IMR-90 (cell line): Measurements from ENCODE around the gene MYOZ3. TPM values are rescaled to one million over a fixed set of nuclear protein-coding genes. Genes with fewer than 3 reads are reported as not detected.

ENCODE experiments used
- ATAC-seq: fragments of 200-7000 bp; cut with Tn5 transposase; 2 replicates; pipeline ENCODE4 v1.9.1; 2020; ENCODE audit warnings: low read depth, mild to moderate bottlenecking, moderate library complexity
- BruUV-seq: library from RNA; stranded (reverse); fragments of 400-500 nt; replicated peaks from 2 replicates; lab custom pipeline; 2021; lab: Mats Ljungman, UMichigan
- CTCF ChIA-PET: fragments of 300-600 bp; formaldehyde crosslinking; extraction: SDS; loops from one replicate; lab custom pipeline; 2021; ENCODE audit warnings: antibody characterized with exemption; lab: Yijun Ruan, JAX
- POLR2A ChIA-PET: fragments of 300-600 bp; sonication (Branson Sonifier 250); formaldehyde crosslinking; loops from one replicate; lab custom pipeline; 2022; ENCODE audit warnings: antibody characterized with exemption; ENCODE audit not compliant: unreplicated experiment; lab: Charles Lee
- DNase-seq: peaks from one replicate; pipeline ENCODE4 v3.0.0; 2013
- H2AFZ ChIP-seq: replicated peaks from 2 replicates; pipeline ENCODE3; 2013; ENCODE audit warnings: low read length, mild to moderate bottlenecking; ENCODE audit not compliant: poor library complexity
- H2AK5ac ChIP-seq: 2 replicates; pipeline ENCODE4 v1.6.1; 2013; ENCODE audit warnings: low read depth, low read length, inconsistent platforms
- H2AK9ac ChIP-seq: replicated peaks from 2 replicates; pipeline ENCODE3; 2013; ENCODE audit warnings: mild to moderate bottlenecking, low read depth, low read length, moderate library complexity; ENCODE audit not compliant: poor library complexity
- H2BK120ac ChIP-seq: 2 replicates; pipeline ENCODE4 v1.6.1; 2013; ENCODE audit warnings: low read depth, low read length, inconsistent platforms
- H2BK15ac ChIP-seq: 3 replicates; pipeline ENCODE4 v1.6.1; 2013; ENCODE audit warnings: low read depth, low read length, inconsistent platforms
- H2BK20ac ChIP-seq: 2 replicates; pipeline ENCODE4 v1.6.1; 2013; ENCODE audit warnings: low read depth, mild to moderate bottlenecking, inconsistent platforms, low read length, moderate library complexity
- H2BK5ac ChIP-seq: 2 replicates; pipeline ENCODE4 v1.6.1; 2013; ENCODE audit warnings: mild to moderate bottlenecking, low read depth, low read length, inconsistent platforms; ENCODE audit not compliant: poor library complexity, severe bottlenecking
- H3K14ac ChIP-seq: replicated peaks from 2 replicates; pipeline ENCODE4 v1.6.1; 2013; ENCODE audit warnings: low read depth, low read length, inconsistent platforms
- H3K18ac ChIP-seq: 2 replicates; pipeline ENCODE4 v1.6.1; 2013; ENCODE audit warnings: low read depth, low read length, control low read depth
- H3K23ac ChIP-seq: 2 replicates; pipeline ENCODE4 v1.6.1; 2013; ENCODE audit warnings: low read depth, low read length, inconsistent platforms
- H3K27ac ChIP-seq: 2 replicates; pipeline ENCODE4 v1.5.1; 2013; ENCODE audit warnings: mild to moderate bottlenecking, control low read depth, low read length; ENCODE audit not compliant: insufficient read depth
- H3K27me3 ChIP-seq: 2 replicates; pipeline ENCODE4 v1.6.1; 2013; ENCODE audit warnings: low read length; ENCODE audit not compliant: control insufficient read depth, insufficient read depth
- H3K36me3 ChIP-seq: 2 replicates; pipeline ENCODE4 v1.6.1; 2013; ENCODE audit warnings: low read length, mixed read lengths; ENCODE audit not compliant: control insufficient read depth, insufficient read depth
- H3K4ac ChIP-seq: 2 replicates; pipeline ENCODE4 v1.6.1; 2013; ENCODE audit warnings: low read depth, low read length, inconsistent platforms
- H3K4me1 ChIP-seq: 2 replicates; pipeline ENCODE4 v1.6.1; 2013; ENCODE audit warnings: low read length, mixed read lengths; ENCODE audit not compliant: control insufficient read depth, insufficient read depth
- H3K4me2 ChIP-seq: 2 replicates; pipeline ENCODE4 v1.6.1; 2013; ENCODE audit warnings: low read depth, mild to moderate bottlenecking, control low read depth, low read length, moderate library complexity
- H3K4me3 ChIP-seq: 2 replicates; pipeline ENCODE4 v1.5.1; 2013; ENCODE audit warnings: low read depth, mild to moderate bottlenecking, control low read depth, low read length, moderate library complexity; ENCODE audit not compliant: insufficient read depth
- H3K56ac ChIP-seq: 2 replicates; pipeline ENCODE4 v1.6.1; 2013; ENCODE audit warnings: low read length, inconsistent platforms; ENCODE audit not compliant: insufficient read depth; ENCODE audit errors: extremely low read depth
- H3K79me1 ChIP-seq, 2 experiments: 2 replicates each; pipeline ENCODE4 v1.6.1; 2013; ENCODE audit warnings: low read length in 2 of 2, inconsistent platforms in 1 of 2, low read depth in 1 of 2
- H3K9ac ChIP-seq: 2 replicates; pipeline ENCODE4 v1.6.1; 2013; ENCODE audit warnings: low read depth, low read length, control low read depth
- H3K9me1 ChIP-seq: 2 replicates; pipeline ENCODE4 v1.6.1; 2013; ENCODE audit warnings: low read length, inconsistent platforms; ENCODE audit not compliant: insufficient read depth
- H3K9me3 ChIP-seq: 2 replicates; pipeline ENCODE4 v1.6.1; 2013; ENCODE audit warnings: low read length; ENCODE audit not compliant: control insufficient read depth, insufficient read depth
- H4K20me1 ChIP-seq: 2 replicates; pipeline ENCODE4 v1.6.1; 2013; ENCODE audit warnings: low read length, inconsistent platforms; ENCODE audit not compliant: insufficient read depth
- H4K5ac ChIP-seq: 2 replicates; pipeline ENCODE4 v1.6.1; 2013; ENCODE audit warnings: mild to moderate bottlenecking, low read depth, low read length, control low read depth
- H4K8ac ChIP-seq, 2 experiments: 2 replicates each; pipeline ENCODE4 v1.6.1; 2013; ENCODE audit warnings: low read depth in 2 of 2, low read length in 2 of 2, control low read depth in 1 of 2, inconsistent platforms in 1 of 2
- H4K91ac ChIP-seq: 2 replicates; pipeline ENCODE4 v1.6.1; 2013; ENCODE audit warnings: low read depth, low read length, inconsistent platforms; ENCODE audit not compliant: insufficient read depth
- CEBPB ChIP-seq: IDR thresholded peaks from 2 replicates; pipeline ENCODE4 v1.6.1; 2012; ENCODE audit warnings: low read depth, low read length, improper control_type of control experiment
- MXI1 ChIP-seq: IDR thresholded peaks from 2 replicates; pipeline ENCODE4 v1.6.1; 2012; ENCODE audit warnings: low read depth, mild to moderate bottlenecking, low read length, moderate library complexity, borderline replicate concordance
- WGBS, 2 experiments: methylation state at CpG; one replicate each; pipeline versions ENCODE4 v1.1.5 to v1.1.7; 2013; ENCODE audit warnings: missing lambda C conversion rate in 2 of 2; ENCODE audit not compliant: insufficient read length in 1 of 2; ENCODE audit errors: extremely low coverage in 2 of 2; 5-methylcytosine and 5-hydroxymethylcytosine counted together
- dilution Hi-C: fragments of 300-500 bp; cut with HindIII; formaldehyde crosslinking; loops from one replicate; pipeline ENCODE4 v1.14.3; 2018; ENCODE audit warnings: low sequenced_read_pairs; ENCODE audit not compliant: unreplicated experiment
- in situ Hi-C: fragments of 300-500 bp; cut with MboI; formaldehyde crosslinking; loops from 3 replicates; pipeline ENCODE4 v1.14.3; 2019; ENCODE audit warnings: low sequenced_read_pairs, inconsistent platforms, mixed read lengths
- intact Hi-C: fragments of 100-400 bp; cut with micrococcal nuclease; formaldehyde crosslinking; loops from 2 replicates; pipeline ENCODE4 v1.10.0; 2022
- polyA plus RNA-seq, 3 experiments: library from polyadenylated mRNA; depleted of rRNA; stranded (reverse); fragments of >200 nt; gene quantifications; 2 replicates each; pipeline ENCODE4 v1.2.3, GENCODE V29; 2012; ENCODE audit warnings: low replicate concordance in 1 of 3
- total RNA-seq: library from RNA; depleted of rRNA; stranded (reverse); fragments of >200 nt; gene quantifications from 2 replicates; pipeline ENCODE4 v1.2.3, GENCODE V29; 2012

The MYOZ3 gene
- total and polyA plus RNA-seq, 2 of the 4 experiments (the other 2 are of a cell fraction): under 0.01 to 0.24 TPM

DNA sequence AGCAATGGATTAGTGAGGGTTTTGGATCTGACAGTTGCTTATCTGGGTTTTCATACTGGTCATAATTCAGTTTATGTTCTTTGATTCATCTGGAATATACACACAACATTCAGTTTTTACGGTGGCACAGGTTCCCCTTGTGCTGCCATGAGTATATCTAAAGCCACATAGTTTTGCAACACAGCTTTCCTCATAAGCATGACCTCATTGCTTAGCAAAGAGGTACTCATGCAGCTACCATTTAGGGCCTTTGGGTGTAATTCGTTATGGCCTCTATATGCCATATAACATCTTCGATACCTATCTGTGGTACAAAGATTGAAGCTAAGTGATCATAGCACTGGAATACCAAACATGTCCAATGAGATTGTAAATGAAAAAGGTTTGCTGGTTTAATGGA, 42.7 kb downstream of the MYOZ3 start:
- Histone ChIP-seq H2BK15ac (no peak overlapping the region), H3K18ac (no peak overlapping the region), H4K8ac (no peak overlapping the region), H2AFZ (no peak overlapping the region), H3K36me3 (peaks cover 3% of the 10 kb centered on the region), H3K4me3 (no peak overlapping the region), H3K79me1 (peaks cover 7 to 18% of the 10 kb centered on the region in 2 experiments), H2BK20ac (no peak overlapping the region), H3K9me3 (no peaks in the 10 kb centered on the region), H4K5ac (no peak overlapping the region), H3K27me3 (no peaks in the 10 kb centered on the region), H3K23ac (no peak overlapping the region), H3K9ac (no peak overlapping the region), H3K14ac (no peak overlapping the region), H4K20me1 (no peaks in the 10 kb centered on the region), H4K91ac (no peak overlapping the region), H3K56ac (no peak overlapping the region), H2AK9ac (no peak overlapping the region), H2BK120ac (no peak overlapping the region), H3K4me2 (no peak overlapping the region), H3K9me1 (no peaks in the 10 kb centered on the region), H3K4ac (no peak overlapping the region), H3K4me1 (peaks cover 3% of the 10 kb centered on the region), H2BK5ac (no peak overlapping the region), H2AK5ac (no peak overlapping the region), H3K27ac (no peak overlapping the region)
- ATAC-seq: no peak
- no TSS peak for BruUV-seq
- in situ Hi-C loops: no loop called here
- WGBS, 2 experiments: no CpG with 5 or more reads among the region's 3 CpGs
- intact Hi-C loops: no loop called here
- peak; percentile 28 for DNase-seq
- TF ChIP-seq CEBPB (peak; percentile 71), MXI1 (no peak)
- POLR2A ChIA-PET: no interaction called here
- CTCF ChIA-PET: no interaction called here
- dilution Hi-C loops: no loop called here
